Type B pancreatic cell (in vitro differentiated cells): ENCODE data around the gene TIMM17A. TPM values are rescaled to one million over a fixed set of nuclear protein-coding genes. Genes with fewer than 3 reads are reported as not detected.

ENCODE experiments used
- DNase-seq: peaks from one replicate; pipeline ENCODE4 v3.0.0; 2021; ENCODE audit warnings: mixed read lengths; ENCODE audit not compliant: unreplicated experiment; ENCODE audit errors: extremely low spot score
- H3K27ac Mint-ChIP-seq: 2 replicates; pipeline ENCODE4 v1.8.0; 2021; ENCODE audit warnings: mild to moderate bottlenecking, mixed read lengths
- H3K27me3 Mint-ChIP-seq: 2 replicates; pipeline ENCODE4 v1.8.0; 2021; ENCODE audit warnings: mixed read lengths
- H3K36me3 Mint-ChIP-seq: 2 replicates; pipeline ENCODE4 v1.8.0; 2021; ENCODE audit warnings: mixed read lengths
- H3K4me1 Mint-ChIP-seq: one replicate; pipeline ENCODE4 v1.8.0; 2021; ENCODE audit warnings: mixed read lengths; ENCODE audit not compliant: unreplicated experiment
- H3K4me3 Mint-ChIP-seq: 2 replicates; pipeline ENCODE4 v1.8.0; 2021; ENCODE audit warnings: mild to moderate bottlenecking, mixed read lengths
- H3K9me3 Mint-ChIP-seq: 2 replicates; pipeline ENCODE4 v1.8.0; 2021; ENCODE audit warnings: mixed read lengths
- total RNA-seq: library from RNA; stranded (reverse); gene quantifications from 2 replicates; pipeline ENCODE4 v1.2.1, GENCODE V29; 2021; ENCODE audit warnings: low replicate concordance
- TF ChIP-seq, protein P1 (sequence below): fragments of 200-600 bp; sonication (generic); conservative IDR thresholded peaks from 2 replicates; pipeline ENCODE4 v1.5.0; 2021; ENCODE audit warnings: antibody characterized with exemption, mild to moderate bottlenecking

TIMM17A gene
- total RNA-seq, 1 donor from 2014 or later, result 50.2 TPM

DNA sequence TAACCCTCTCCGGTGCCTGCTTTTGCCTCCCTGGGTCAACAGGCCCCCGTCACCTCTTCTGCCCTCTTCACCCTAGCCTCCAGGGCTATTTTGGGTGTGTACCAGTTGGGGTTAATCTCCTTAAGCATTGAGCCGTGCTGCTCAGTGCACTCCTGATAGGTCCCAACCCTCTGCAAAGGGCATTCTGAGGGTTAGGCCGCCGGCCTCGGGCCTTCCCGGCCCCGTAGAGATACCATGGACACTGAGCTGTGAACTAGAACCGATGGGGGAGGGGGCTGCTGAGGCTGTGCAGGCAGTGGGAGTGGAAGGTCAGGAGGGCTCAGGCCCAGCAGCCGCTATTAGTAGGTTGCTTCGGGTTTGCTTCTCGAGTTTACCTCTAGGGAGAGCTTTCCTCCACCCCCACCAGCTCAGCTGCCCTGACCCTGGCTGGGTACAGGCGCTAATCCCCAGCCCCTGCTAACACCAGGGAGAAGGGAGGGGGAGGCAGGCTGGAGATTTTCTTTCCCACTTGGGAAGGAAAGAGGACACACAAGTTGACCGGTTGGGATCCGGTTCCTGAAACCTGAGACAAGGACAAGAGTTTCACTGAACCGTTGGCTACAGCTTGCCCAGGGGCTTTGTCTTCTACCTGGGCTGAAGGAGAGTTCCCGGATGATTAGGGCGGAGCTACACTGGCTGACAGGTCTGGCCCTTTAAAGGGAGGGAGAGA lies 13.7 kb upstream of the TIMM17A start:
- H3K4me1 Mint-ChIP-seq, result peaks cover 48% of the 10 kb centered on the region
- H3K9me3 Mint-ChIP-seq, result no peaks in the 10 kb centered on the region
- no peaks in the 10 kb centered on the region for H3K36me3 Mint-ChIP-seq
- H3K27ac Mint-ChIP-seq, result peak overlapping the region; percentile 75
- H3K4me3 Mint-ChIP-seq, result peak overlapping the region; percentile 62
- DNase-seq, result no peak
- TF ChIP-seq, protein P1, sequence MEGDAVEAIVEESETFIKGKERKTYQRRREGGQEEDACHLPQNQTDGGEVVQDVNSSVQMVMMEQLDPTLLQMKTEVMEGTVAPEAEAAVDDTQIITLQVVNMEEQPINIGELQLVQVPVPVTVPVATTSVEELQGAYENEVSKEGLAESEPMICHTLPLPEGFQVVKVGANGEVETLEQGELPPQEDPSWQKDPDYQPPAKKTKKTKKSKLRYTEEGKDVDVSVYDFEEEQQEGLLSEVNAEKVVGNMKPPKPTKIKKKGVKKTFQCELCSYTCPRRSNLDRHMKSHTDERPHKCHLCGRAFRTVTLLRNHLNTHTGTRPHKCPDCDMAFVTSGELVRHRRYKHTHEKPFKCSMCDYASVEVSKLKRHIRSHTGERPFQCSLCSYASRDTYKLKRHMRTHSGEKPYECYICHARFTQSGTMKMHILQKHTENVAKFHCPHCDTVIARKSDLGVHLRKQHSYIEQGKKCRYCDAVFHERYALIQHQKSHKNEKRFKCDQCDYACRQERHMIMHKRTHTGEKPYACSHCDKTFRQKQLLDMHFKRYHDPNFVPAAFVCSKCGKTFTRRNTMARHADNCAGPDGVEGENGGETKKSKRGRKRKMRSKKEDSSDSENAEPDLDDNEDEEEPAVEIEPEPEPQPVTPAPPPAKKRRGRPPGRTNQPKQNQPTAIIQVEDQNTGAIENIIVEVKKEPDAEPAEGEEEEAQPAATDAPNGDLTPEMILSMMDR, result no peak
- peaks cover 18% of the 10 kb centered on the region for H3K27me3 Mint-ChIP-seq

DNA sequence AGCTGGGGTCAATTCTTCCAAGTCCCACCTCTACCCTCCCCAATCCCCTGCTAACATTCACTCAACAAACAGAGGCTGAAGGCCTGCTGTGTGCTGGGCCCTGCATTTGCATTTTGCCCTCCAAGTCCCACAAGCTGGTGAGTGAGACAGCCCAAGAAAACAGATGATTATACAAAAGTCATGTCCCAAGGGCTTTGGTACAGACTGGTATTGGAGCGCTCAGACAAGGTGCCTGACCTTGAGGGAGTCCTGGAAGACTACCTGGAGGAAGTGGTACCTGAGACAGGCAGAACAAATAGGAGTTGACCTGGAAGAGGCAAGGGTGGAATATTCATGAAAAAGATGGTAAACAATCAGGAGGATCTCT lies 13.2 kb upstream of the TIMM17A start:
- no peaks in the 10 kb centered on the region for H3K9me3 Mint-ChIP-seq
- H3K36me3 Mint-ChIP-seq, result no peaks in the 10 kb centered on the region
- TF ChIP-seq, protein P1, result no peak
- H3K4me1 Mint-ChIP-seq, result peaks cover 53% of the 10 kb centered on the region
- peak overlapping the region; percentile 62 for H3K4me3 Mint-ChIP-seq
- DNase-seq, result no peak
- peaks cover 22% of the 10 kb centered on the region for H3K27me3 Mint-ChIP-seq
- peak overlapping the region; percentile 75 for H3K27ac Mint-ChIP-seq

DNA sequence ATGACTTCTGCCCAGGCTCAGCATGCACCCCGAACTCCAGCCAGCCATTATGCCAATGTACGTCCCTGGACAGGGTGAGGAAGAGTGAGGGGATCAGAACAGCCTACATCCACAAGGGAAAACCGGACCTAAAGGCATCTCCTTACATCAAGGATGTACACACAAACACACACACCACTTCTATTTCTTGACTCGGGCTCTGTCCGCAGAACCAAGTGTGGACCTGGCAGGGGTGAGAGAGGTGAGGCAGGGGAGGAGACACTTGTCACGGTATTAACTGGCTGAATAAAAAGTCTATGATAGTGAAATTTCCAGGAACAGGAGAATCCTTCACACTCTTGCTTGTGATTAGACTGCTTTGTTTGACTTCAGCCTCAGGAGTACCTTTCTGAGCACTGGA lies 11.3 kb upstream of the TIMM17A start:
- no peak for DNase-seq
- H3K9me3 Mint-ChIP-seq, result no peaks in the 10 kb centered on the region
- no peaks in the 10 kb centered on the region for H3K36me3 Mint-ChIP-seq
- peaks cover 32% of the 10 kb centered on the region for H3K27me3 Mint-ChIP-seq
- no peak overlapping the region for H3K27ac Mint-ChIP-seq
- no peak overlapping the region for H3K4me3 Mint-ChIP-seq
- peaks cover 55% of the 10 kb centered on the region for H3K4me1 Mint-ChIP-seq
- TF ChIP-seq, protein P1, result no peak

DNA sequence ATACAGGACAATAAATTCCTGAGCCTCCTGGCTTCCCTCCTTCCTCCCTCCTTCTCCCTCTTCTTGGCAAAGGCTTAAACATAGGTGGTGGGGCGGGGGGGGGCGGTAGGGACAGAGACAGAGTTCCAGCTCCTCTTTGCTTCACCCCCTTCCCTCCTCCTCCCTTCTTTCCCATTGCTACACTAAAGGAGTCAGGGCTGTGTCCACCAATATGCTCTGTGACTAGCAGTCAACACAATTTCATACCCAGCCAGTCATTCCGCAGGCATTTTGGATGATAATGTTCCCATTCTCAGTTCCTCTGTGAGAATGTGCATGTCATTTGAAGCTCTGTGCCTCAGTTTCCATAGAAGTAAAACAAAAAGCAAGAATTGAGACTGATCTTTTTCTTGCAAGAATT lies 10.7 kb upstream of the TIMM17A start:
- TF ChIP-seq, protein P1, result no peak
- Mint-ChIP-seq H3K4me3 (peak overlapping the region; percentile 84), H3K36me3 (no peaks in the 10 kb centered on the region), H3K4me1 (peaks cover 48% of the 10 kb centered on the region), H3K27me3 (peaks cover 32% of the 10 kb centered on the region), H3K9me3 (no peaks in the 10 kb centered on the region), H3K27ac (no peak overlapping the region)
- DNase-seq, result no peak

DNA sequence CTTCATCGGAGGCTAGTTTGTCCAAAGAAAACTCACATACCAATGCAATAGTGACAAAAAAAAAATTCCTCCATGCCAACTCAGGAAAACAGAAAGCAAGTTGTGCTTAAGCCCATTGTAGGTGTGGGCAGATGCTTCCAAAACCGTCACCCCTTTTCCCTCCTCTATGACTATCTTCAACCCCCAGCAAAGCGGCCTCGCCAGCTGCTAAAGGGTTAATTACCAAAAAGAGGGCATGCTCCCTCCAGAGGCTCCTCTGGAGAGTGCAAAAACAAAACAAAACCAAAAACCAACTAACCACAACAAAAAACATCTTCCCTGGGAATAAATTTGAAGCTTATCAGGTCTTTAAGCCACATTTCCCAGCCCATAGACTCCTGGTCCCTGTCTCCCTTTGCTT lies 10.1 kb upstream of the TIMM17A start:
- peak overlapping the region; percentile 84 for H3K4me3 Mint-ChIP-seq
- no peak overlapping the region for H3K27ac Mint-ChIP-seq
- H3K4me1 Mint-ChIP-seq, result peaks cover 45% of the 10 kb centered on the region
- peaks cover 32% of the 10 kb centered on the region for H3K27me3 Mint-ChIP-seq
- no peaks in the 10 kb centered on the region for H3K9me3 Mint-ChIP-seq
- TF ChIP-seq, protein P1, result peak; percentile 52
- no peak for DNase-seq
- no peaks in the 10 kb centered on the region for H3K36me3 Mint-ChIP-seq
